OCI-LY3 (cell line): ENCODE results near the gene AUNIP.

Source experiments
- H2AFZ ChIP-seq: fragments of 200-600, 300-600 bp; shearing (Covaris generic); 2 replicates; pipeline ENCODE4 v1.6.0; 2014; ENCODE audit warnings: antibody characterized with exemption, low read depth, low read length
- H3K27ac ChIP-seq: fragments of 200-600, 300-600 bp; sonication (generic); 2 replicates; pipeline ENCODE4 v1.5.1; 2014; ENCODE audit warnings: mild to moderate bottlenecking, low read length, moderate library complexity, mixed read lengths
- H3K27me3 ChIP-seq: fragments of 200-600, 300-600 bp; sonication (generic); 2 replicates; pipeline ENCODE4 v1.6.1; 2014; ENCODE audit warnings: low read depth, low read length, mixed read lengths
- H3K36me3 ChIP-seq: fragments of 200-600, 300-600 bp; sonication (generic); replicated peaks from 2 replicates; pipeline ENCODE3; 2014; ENCODE audit warnings: low read depth, low read length, mixed read lengths
- H3K4me1 ChIP-seq: fragments of 300-600, 200-600 bp; sonication (generic); 2 replicates; pipeline ENCODE4 v1.6.1; 2014; ENCODE audit warnings: low read length, mixed read lengths
- H3K4me2 ChIP-seq: fragments of 200-600, 300-600 bp; sonication (generic); 2 replicates; pipeline ENCODE4 v1.6.1; 2014; ENCODE audit warnings: low read length, mixed read lengths
- H3K4me3 ChIP-seq: fragments of 300-600, 200-600 bp; sonication (generic); 2 replicates; pipeline ENCODE4 v1.5.1; 2014; ENCODE audit warnings: antibody characterized with exemption, mild to moderate bottlenecking, low read length, moderate library complexity
- H3K79me2 ChIP-seq: fragments of 300-600, 200-600 bp; shearing (Covaris generic); 2 replicates; pipeline ENCODE4 v1.6.1; 2014; ENCODE audit warnings: mild to moderate bottlenecking, low read length, mixed read lengths
- H3K9ac ChIP-seq: fragments of 300-600, 200-600 bp; shearing (Covaris generic); 2 replicates; pipeline ENCODE4 v1.6.0; 2014; ENCODE audit warnings: mild to moderate bottlenecking, low read length, moderate library complexity
- H3K9me3 ChIP-seq: fragments of 200-600, 300-600 bp; shearing (Covaris generic); 2 replicates; pipeline ENCODE4 v1.6.1; 2014; ENCODE audit warnings: low read length, mixed read lengths; ENCODE audit not compliant: insufficient read depth
- H4K20me1 ChIP-seq: fragments of 200-600, 300-600 bp; sonication (generic); 2 replicates; pipeline ENCODE4 v1.6.1; 2016; ENCODE audit warnings: low read length, mixed read lengths; ENCODE audit not compliant: insufficient read depth
- EZH2phosphoT487 ChIP-seq: fragments of 200-600 bp; shearing (Covaris generic); IDR thresholded peaks from 2 replicates; pipeline ENCODE4 v1.6.1; 2018; ENCODE audit warnings: antibody characterized with exemption, mixed run types, low read depth
- TF ChIP-seq, protein P1 (sequence below): fragments of 200-600, 300-600 bp; sonication (generic); IDR thresholded peaks from 2 replicates; pipeline ENCODE4 v1.5.1; 2014; ENCODE audit warnings: antibody characterized with exemption, low read length, low read depth

Gene AUNIP

DNA sequence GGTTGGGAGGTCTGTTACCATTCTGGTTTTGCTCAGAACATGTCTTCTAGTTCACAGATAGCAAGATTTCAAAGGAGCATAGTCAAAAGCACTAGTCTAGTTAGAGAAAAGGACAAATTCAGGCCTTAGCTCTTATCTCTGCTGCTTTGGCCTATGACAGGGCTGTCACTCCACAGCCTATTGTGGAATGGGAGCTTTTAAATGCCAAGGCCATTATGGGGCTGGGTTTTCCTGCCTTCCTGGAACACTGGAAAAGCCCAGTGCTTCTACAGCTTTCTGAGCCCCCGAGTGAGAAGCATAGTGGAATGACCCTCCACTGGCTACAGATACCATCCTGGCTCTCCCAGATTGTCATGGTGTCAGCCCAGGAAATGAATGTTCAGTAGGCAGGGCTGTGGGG, 30.2 kb downstream of the AUNIP start:
- H3K9ac ChIP-seq: no peak overlapping the region
- TF ChIP-seq, protein P1, sequence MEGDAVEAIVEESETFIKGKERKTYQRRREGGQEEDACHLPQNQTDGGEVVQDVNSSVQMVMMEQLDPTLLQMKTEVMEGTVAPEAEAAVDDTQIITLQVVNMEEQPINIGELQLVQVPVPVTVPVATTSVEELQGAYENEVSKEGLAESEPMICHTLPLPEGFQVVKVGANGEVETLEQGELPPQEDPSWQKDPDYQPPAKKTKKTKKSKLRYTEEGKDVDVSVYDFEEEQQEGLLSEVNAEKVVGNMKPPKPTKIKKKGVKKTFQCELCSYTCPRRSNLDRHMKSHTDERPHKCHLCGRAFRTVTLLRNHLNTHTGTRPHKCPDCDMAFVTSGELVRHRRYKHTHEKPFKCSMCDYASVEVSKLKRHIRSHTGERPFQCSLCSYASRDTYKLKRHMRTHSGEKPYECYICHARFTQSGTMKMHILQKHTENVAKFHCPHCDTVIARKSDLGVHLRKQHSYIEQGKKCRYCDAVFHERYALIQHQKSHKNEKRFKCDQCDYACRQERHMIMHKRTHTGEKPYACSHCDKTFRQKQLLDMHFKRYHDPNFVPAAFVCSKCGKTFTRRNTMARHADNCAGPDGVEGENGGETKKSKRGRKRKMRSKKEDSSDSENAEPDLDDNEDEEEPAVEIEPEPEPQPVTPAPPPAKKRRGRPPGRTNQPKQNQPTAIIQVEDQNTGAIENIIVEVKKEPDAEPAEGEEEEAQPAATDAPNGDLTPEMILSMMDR: no peak
- no peak for TF ChIP-seq EZH2phosphoT487
- no peak overlapping the region for H3K4me2 ChIP-seq
- no peaks in the 10 kb centered on the region for H4K20me1 ChIP-seq
- peaks cover 14% of the 10 kb centered on the region for H3K36me3 ChIP-seq
- H3K79me2 ChIP-seq: no peaks in the 10 kb centered on the region
- H3K4me3 ChIP-seq: no peak overlapping the region
- H3K4me1 ChIP-seq: no peaks in the 10 kb centered on the region
- H3K9me3 ChIP-seq: no peaks in the 10 kb centered on the region
- no peak overlapping the region for H2AFZ ChIP-seq
- no peaks in the 10 kb centered on the region for H3K27me3 ChIP-seq
- no peak overlapping the region for H3K27ac ChIP-seq

DNA sequence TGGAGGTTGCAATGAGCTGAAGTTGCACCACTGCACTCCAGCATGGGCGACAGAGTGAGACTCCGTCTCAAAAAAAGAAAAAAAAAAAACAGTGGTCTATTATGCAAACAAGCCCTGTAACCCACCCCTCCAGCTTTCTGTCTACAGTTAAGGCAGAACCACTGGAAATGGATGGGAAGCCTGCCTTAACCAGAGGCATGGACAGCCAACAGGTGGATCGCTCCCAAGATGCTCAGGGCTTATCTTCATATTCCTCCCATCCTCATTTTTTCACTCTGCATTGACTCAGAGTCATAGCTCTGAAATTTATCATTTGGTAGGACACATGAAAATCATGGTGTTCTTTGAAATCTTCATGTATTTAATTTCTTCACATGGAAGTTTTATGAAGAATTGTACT, 30.8 kb downstream of the AUNIP start:
- no peaks in the 10 kb centered on the region for H3K9me3 ChIP-seq
- H3K27me3 ChIP-seq: no peaks in the 10 kb centered on the region
- peaks cover 14% of the 10 kb centered on the region for H3K36me3 ChIP-seq
- H2AFZ ChIP-seq: no peak overlapping the region
- no peak overlapping the region for H3K27ac ChIP-seq
- H3K4me2 ChIP-seq: no peak overlapping the region
- H3K4me1 ChIP-seq: no peaks in the 10 kb centered on the region
- H4K20me1 ChIP-seq: no peaks in the 10 kb centered on the region
- TF ChIP-seq, protein P1: no peak
- TF ChIP-seq EZH2phosphoT487: no peak
- H3K9ac ChIP-seq: no peak overlapping the region
- no peak overlapping the region for H3K4me3 ChIP-seq
- no peaks in the 10 kb centered on the region for H3K79me2 ChIP-seq

DNA sequence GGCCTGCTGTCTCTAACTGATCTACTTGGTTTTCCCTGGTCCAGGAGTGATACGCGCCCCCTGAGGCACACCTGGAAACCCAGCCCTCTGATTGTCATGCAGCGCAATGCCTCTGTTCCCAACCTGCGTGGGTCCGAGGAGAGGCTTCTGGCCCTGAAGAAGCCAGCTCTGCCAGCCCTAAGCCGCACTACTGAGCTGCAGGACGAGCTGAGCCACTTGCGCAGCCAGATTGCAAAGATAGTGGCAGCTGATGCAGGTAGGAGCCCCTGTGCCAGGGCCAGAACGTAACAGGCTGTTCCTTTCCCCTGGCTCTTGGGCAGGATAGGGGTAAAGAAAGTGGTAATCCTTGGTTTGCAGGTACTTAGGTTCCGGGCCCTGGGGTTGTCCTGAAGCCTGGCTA, 32.7 kb downstream of the AUNIP start:
- Histone ChIP-seq H3K27me3 (no peaks in the 10 kb centered on the region), H3K4me1 (no peaks in the 10 kb centered on the region; the same call in 1 of the 2 replicates), H4K20me1 (no peaks in the 10 kb centered on the region), H3K9ac (no peak overlapping the region), H3K9me3 (no peaks in the 10 kb centered on the region), H2AFZ (no peak overlapping the region), H3K36me3 (peaks cover 7% of the 10 kb centered on the region), H3K4me2 (no peak overlapping the region), H3K27ac (no peak overlapping the region), H3K79me2 (peaks cover 7% of the 10 kb centered on the region), H3K4me3 (no peak overlapping the region)
- TF ChIP-seq EZH2phosphoT487: no peak
- TF ChIP-seq, protein P1: no peak

DNA sequence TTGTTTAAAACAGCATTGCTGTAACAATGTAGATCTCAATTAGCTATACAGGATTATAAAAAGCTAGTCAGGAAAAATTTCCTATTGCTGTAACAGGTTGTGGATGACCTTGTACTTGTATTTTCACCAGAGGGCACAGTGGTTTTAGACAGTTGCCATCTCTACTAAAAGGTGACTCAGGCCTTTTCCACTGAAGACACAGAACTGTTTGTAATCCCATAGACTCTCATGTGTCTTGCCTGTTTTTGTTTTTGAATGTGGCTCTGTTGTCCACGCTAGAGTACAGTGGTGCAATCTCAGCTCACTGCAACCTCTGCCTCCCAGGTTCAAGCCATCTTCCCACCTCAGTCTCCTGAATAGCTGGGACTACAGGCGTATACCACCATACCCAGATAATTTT, 33.7 kb downstream of the AUNIP start:
- Histone ChIP-seq H3K4me2 (no peak overlapping the region), H3K4me1 (no peaks in the 10 kb centered on the region; the same call in 1 of the 2 replicates), H3K4me3 (no peak overlapping the region), H3K36me3 (peaks cover 2% of the 10 kb centered on the region), H2AFZ (no peak overlapping the region), H3K27me3 (no peaks in the 10 kb centered on the region), H3K79me2 (peaks cover 16% of the 10 kb centered on the region), H3K9me3 (no peaks in the 10 kb centered on the region), H3K27ac (no peak overlapping the region), H4K20me1 (no peaks in the 10 kb centered on the region), H3K9ac (no peak overlapping the region)
- TF ChIP-seq EZH2phosphoT487: no peak
- TF ChIP-seq, protein P1: no peak
